GM10847 (cell line): ENCODE measurements around the gene HEY2.

ENCODE experiments used
- POLR2A ChIP-seq: IDR thresholded peaks from 2 replicates; pipeline ENCODE4 v1.6.1; 2011; ENCODE audit not compliant: insufficient read length; ENCODE audit errors: extremely low read depth

HEY2 gene

GRCh38 chr6:125797120-125797885, 47.9 kb downstream of the HEY2 start:
- TF ChIP-seq POLR2A: no peak

GRCh38 chr6:125797886-125798444, 48.5 kb downstream of the HEY2 start:
- TF ChIP-seq POLR2A: no peak

- TF ChIP-seq POLR2A: no peak
Observed at GRCh38 chr6:125798734-125799508, 49.5 kb downstream of the HEY2 start.

- TF ChIP-seq POLR2A: no peak
Observed at GRCh38 chr6:125802383-125802782, 53.0 kb downstream of the HEY2 start.

GRCh38 chr6:125802943-125803377, 53.5 kb downstream of the HEY2 start:
- TF ChIP-seq POLR2A: no peak

GRCh38 chr6:125804264-125804663, 54.8 kb downstream of the HEY2 start:
- no peak for TF ChIP-seq POLR2A

- no peak for TF ChIP-seq POLR2A
Observed at GRCh38 chr6:125806813-125807212, 57.4 kb downstream of the HEY2 start.

- no peak for TF ChIP-seq POLR2A
Observed at GRCh38 chr6:125807293-125807692, 57.9 kb downstream of the HEY2 start.

- no peak for TF ChIP-seq POLR2A
Observed at GRCh38 chr6:125808060-125808459, 58.6 kb downstream of the HEY2 start.

- no peak for TF ChIP-seq POLR2A
Observed at GRCh38 chr6:125808591-125808990, 59.2 kb downstream of the HEY2 start.

GRCh38 chr6:125809570-125810170, 60.2 kb downstream of the HEY2 start:
- no peak for TF ChIP-seq POLR2A

- no peak for TF ChIP-seq POLR2A
Observed at GRCh38 chr6:125810445-125810844, 61.0 kb downstream of the HEY2 start.
